Natural killer cell (primary cell): ENCODE results near the gene MEX3C. TPM values are rescaled to one million over a fixed set of nuclear protein-coding genes. Genes with fewer than 3 reads are reported as not detected.

Experiments used
- ATAC-seq, 3 donors: fragments of 150-1000 bp in 2 of 3; fragments of 200-7000 bp in 1 of 3; cut with Tn5 transposase; 1 replicate in 1 of 3; 2 replicates in 2 of 3; pipeline ENCODE4 v1.10.0; 2021; ENCODE audit warnings: mild to moderate bottlenecking in 2 of 3, moderate library complexity in 2 of 3
- DNase-seq, 2 donors: peaks; one replicate each; pipeline versions ENCODE4 v3.0.0 to v3.0.0-alpha.2; 2013 to 2021; ENCODE audit warnings: mixed read lengths in 1 of 2
- H3K27ac ChIP-seq: one replicate; pipeline ENCODE4 v1.5.1; 2013; ENCODE audit warnings: mild to moderate bottlenecking, low read length
- H3K27me3 ChIP-seq: one replicate; pipeline ENCODE4 v1.6.1; 2013; ENCODE audit warnings: low read length; ENCODE audit not compliant: control insufficient read depth, insufficient read depth
- H3K36me3 ChIP-seq: one replicate; pipeline ENCODE4 v1.6.1; 2013; ENCODE audit warnings: low read length; ENCODE audit not compliant: control insufficient read depth, insufficient read depth
- H3K4me1 ChIP-seq: one replicate; pipeline ENCODE4 v1.6.1; 2013; ENCODE audit warnings: low read length; ENCODE audit not compliant: control insufficient read depth, insufficient read depth
- H3K4me3 ChIP-seq: one replicate; pipeline ENCODE4 v1.5.1; 2013; ENCODE audit warnings: low read length
- H3K9me3 ChIP-seq: one replicate; pipeline ENCODE4 v1.6.1; 2013; ENCODE audit warnings: low read length; ENCODE audit not compliant: control insufficient read depth, insufficient read depth
- H3K27ac Mint-ChIP-seq, 2 donors: one replicate each; pipeline ENCODE4 v1.8.0; 2022; ENCODE audit warnings: mild to moderate bottlenecking in 2 of 2, mixed read lengths in 2 of 2, moderate library complexity in 1 of 2
- H3K27me3 Mint-ChIP-seq, 2 donors: one replicate each; pipeline ENCODE4 v1.8.0; 2022; ENCODE audit warnings: low read depth in 2 of 2, mixed read lengths in 2 of 2
- H3K36me3 Mint-ChIP-seq: one replicate; pipeline ENCODE4 v1.8.0; 2022; ENCODE audit warnings: mixed read lengths
- H3K4me1 Mint-ChIP-seq, 2 donors: one replicate each; pipeline ENCODE4 v1.8.0; 2022; ENCODE audit warnings: mixed read lengths in 2 of 2
- H3K4me3 Mint-ChIP-seq: one replicate; pipeline ENCODE4 v1.8.0; 2022; ENCODE audit warnings: mild to moderate bottlenecking, moderate library complexity, mixed read lengths
- H3K9me3 Mint-ChIP-seq, 2 donors: one replicate each; pipeline ENCODE4 v1.8.0; 2022; ENCODE audit warnings: mixed read lengths in 2 of 2
- CTCF ChIP-seq: fragments of 200-600 bp; IDR thresholded peaks from one replicate; pipeline ENCODE4 v1.8.0; 2022; ENCODE audit warnings: antibody characterized with exemption
- WGBS: methylation state at CpG from one replicate; pipeline ENCODE4 v1.1.7; 2013; ENCODE audit warnings: missing lambda C conversion rate; ENCODE audit not compliant: insufficient coverage; 5-methylcytosine and 5-hydroxymethylcytosine counted together
- intact Hi-C: fragments of 100-400 bp; cut with micrococcal nuclease; formaldehyde crosslinking; loops from one replicate; pipeline ENCODE4 v1.14.2; 2022
- total RNA-seq, 4 donors: library from RNA; stranded (reverse); fragments of 120-200 nt in 1 of 4; gene quantifications; one replicate each; pipeline versions ENCODE4 v1.2.3 to v1.2.4, GENCODE V29; 2013 to 2022

The MEX3C gene
- total RNA-seq, 3 donors from 2014 or later (not counting 1 experiment from before 2014, with no cell fraction given): 189 to 205 (median 202) TPM

- Mint-ChIP-seq H3K4me1 (peaks cover 13 to 22% of the 10 kb centered on the region in 2 donors), H3K4me3 (no peak overlapping the region), H3K27me3 (no peaks in the 10 kb centered on the region), H3K36me3 (no peaks in the 10 kb centered on the region), H3K9me3 (no peaks in the 10 kb centered on the region), H3K27ac (no peak overlapping the region)
- Histone ChIP-seq H3K4me1 (peaks cover 4% of the 10 kb centered on the region), H3K27me3 (no peaks in the 10 kb centered on the region), H3K4me3 (no peak overlapping the region), H3K36me3 (no peaks in the 10 kb centered on the region), H3K27ac (no peak overlapping the region), H3K9me3 (no peaks in the 10 kb centered on the region)
- no peak for TF ChIP-seq CTCF
- 93% methylated on average over 9 of the region's 9 CpGs for WGBS
- ATAC-seq: no peak
- no peak for DNase-seq
- intact Hi-C loops: no loop called here
Observed at GRCh38 chr18:51135364-51135763, 62.1 kb downstream of the MEX3C start.

- peaks cover 4% of the 10 kb centered on the region for H3K4me1 ChIP-seq
- Mint-ChIP-seq H3K27me3 (no peaks in the 10 kb centered on the region), H3K4me3 (no peak overlapping the region), H3K27ac (no peak overlapping the region), H3K9me3 (no peaks in the 10 kb centered on the region), H3K36me3 (no peaks in the 10 kb centered on the region), H3K4me1 (peaks cover 13 to 22% of the 10 kb centered on the region in 2 donors)
- no peak for TF ChIP-seq CTCF
- no peaks in the 10 kb centered on the region for H3K27me3 ChIP-seq
- 96% methylated on average over 4 of the region's 4 CpGs for WGBS
- H3K9me3 ChIP-seq: no peaks in the 10 kb centered on the region
- no peak overlapping the region for H3K27ac ChIP-seq
- H3K4me3 ChIP-seq: no peak overlapping the region
- DNase-seq: no peak
- H3K36me3 ChIP-seq: no peaks in the 10 kb centered on the region
- intact Hi-C loops: no loop called here
- no peak for ATAC-seq
Observed at GRCh38 chr18:51134721-51135120, 62.8 kb downstream of the MEX3C start.

GRCh38 chr18:51133580-51134160, 63.8 kb downstream of the MEX3C start:
- Histone ChIP-seq H3K27ac (no peak overlapping the region), H3K9me3 (no peaks in the 10 kb centered on the region), H3K4me3 (no peak overlapping the region), H3K4me1 (peaks cover 4% of the 10 kb centered on the region), H3K27me3 (no peaks in the 10 kb centered on the region), H3K36me3 (no peaks in the 10 kb centered on the region)
- no peak for TF ChIP-seq CTCF
- Mint-ChIP-seq H3K27me3 (no peaks in the 10 kb centered on the region), H3K27ac (no peak overlapping the region), H3K4me1 (peaks cover 13 to 22% of the 10 kb centered on the region in 2 donors), H3K36me3 (no peaks in the 10 kb centered on the region), H3K9me3 (no peaks in the 10 kb centered on the region), H3K4me3 (no peak overlapping the region)
- intact Hi-C loops: no loop called here
- DNase-seq: no peak
- 96% methylated on average over 12 of the region's 12 CpGs for WGBS
- ATAC-seq: no peak
